Suprapubic skin (tissue), 4 donors: ENCODE measurements around the gene SHC3. TPM values are rescaled to one million over a fixed set of nuclear protein-coding genes. Genes with fewer than 3 reads are reported as not detected.
A peak's percentile ranks its signal among the peaks of the same experiment; 100 is the strongest.

ENCODE experiments used
- DNase-seq, 2 donors: peaks; one replicate each; pipeline ENCODE4 v3.0.0-alpha.2; 2019; ENCODE audit warnings: low spot score in 2 of 2
- H3K27ac ChIP-seq: fragments of 200-600 bp; sonication (generic); one replicate; pipeline ENCODE4 v1.5.1; 2019
- H3K27me3 ChIP-seq: fragments of 200-600 bp; sonication (generic); one replicate; pipeline ENCODE4 v1.5.1; 2019
- H3K36me3 ChIP-seq: fragments of 200-600 bp; sonication (generic); one replicate; pipeline ENCODE4 v1.5.1; 2019
- H3K4me1 ChIP-seq: fragments of 200-600 bp; sonication (generic); one replicate; pipeline ENCODE4 v1.5.1; 2019
- H3K4me3 ChIP-seq: fragments of 200-600 bp; sonication (generic); one replicate; pipeline ENCODE4 v1.5.1; 2019; ENCODE audit warnings: mild to moderate bottlenecking
- H3K9me3 ChIP-seq: fragments of 200-600 bp; sonication (generic); one replicate; pipeline ENCODE4 v1.5.1; 2019
- EP300 ChIP-seq: sonication (generic); formaldehyde crosslinking; IDR thresholded peaks from one replicate; pipeline ENCODE4 v1.6.1; 2017; ENCODE audit warnings: antibody characterized with exemption
- POLR2A ChIP-seq, 2 donors: fragments of 450-650 bp; IDR thresholded peaks; one replicate each; pipeline ENCODE4 v1.6.1; 2017; ENCODE audit warnings: antibody characterized with exemption in 2 of 2, mild to moderate bottlenecking in 2 of 2, moderate library complexity in 2 of 2
- POLR2AphosphoS5 ChIP-seq, 3 donors: sonication (generic); formaldehyde crosslinking; IDR thresholded peaks; one replicate each; pipeline ENCODE4 v1.6.1; 2017; ENCODE audit warnings: antibody characterized with exemption in 3 of 3
- WGBS: methylation state at CpG from one replicate; pipeline ENCODE4 v1.1.5; 2018; 5-methylcytosine and 5-hydroxymethylcytosine counted together
- total RNA-seq, 4 donors: library from RNA; depleted of rRNA; stranded (reverse); fragments of >200 nt; gene quantifications; one replicate each; pipeline ENCODE4 v1.1.0, GENCODE V29; 2016
- TF ChIP-seq, protein P1 (sequence below), 2 donors: fragments of 200-600 bp in 1 of 2; fragments of 450-650 bp in 1 of 2; sonication (generic) in 1 of 2; IDR thresholded peaks; one replicate each; pipeline ENCODE4 v1.5.1; 2016 to 2019; ENCODE audit warnings: antibody characterized with exemption in 2 of 2, mild to moderate bottlenecking in 1 of 2, moderate library complexity in 1 of 2

The SHC3 gene
- total RNA-seq, 4 donors from 2014 or later: 1.7 to 6.0 (median 3.2) TPM

DNA sequence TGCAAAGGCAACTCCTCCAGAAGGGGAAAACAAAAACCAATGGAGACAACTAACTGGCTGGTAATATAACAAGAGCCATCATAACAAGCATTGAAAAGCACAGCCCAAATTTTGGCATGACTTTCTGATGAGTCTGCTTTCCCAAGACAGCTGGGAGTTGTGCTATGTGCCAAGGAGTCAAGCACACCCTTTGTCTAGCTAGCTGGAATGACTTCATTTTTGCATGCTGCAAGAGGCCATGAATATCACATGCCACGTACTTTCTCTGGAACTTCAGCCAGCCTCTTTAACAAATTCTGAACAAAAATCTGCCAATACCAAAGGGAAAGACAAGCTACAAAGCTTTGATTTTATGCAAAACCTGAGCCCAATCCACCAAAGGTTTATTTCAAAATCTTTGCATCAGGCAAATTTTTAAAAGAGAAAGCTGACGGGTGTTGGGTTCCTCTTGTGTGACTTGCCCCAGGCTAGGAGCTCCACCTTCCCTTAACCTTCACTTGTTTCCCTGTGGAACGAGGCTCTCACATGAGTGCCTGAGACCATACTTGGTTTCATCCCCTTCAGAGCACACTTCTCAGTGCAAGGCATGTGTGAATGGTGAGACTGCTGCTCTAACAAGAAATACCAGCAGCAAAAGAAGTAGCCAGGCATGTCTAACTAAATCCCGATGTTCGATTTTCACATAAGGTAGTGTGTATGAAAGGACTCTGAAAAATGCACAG, 140.1 kb downstream of the SHC3 start:
- Histone ChIP-seq H3K4me1 (peaks cover 19% of the 10 kb centered on the region), H3K27me3 (no peaks in the 10 kb centered on the region), H3K4me3 (no peak overlapping the region), H3K9me3 (no peaks in the 10 kb centered on the region), H3K27ac (peak overlapping the region; percentile 52), H3K36me3 (no peaks in the 10 kb centered on the region)
- WGBS: 31% methylated on average over 5 of the region's 5 CpGs
- no peak for DNase-seq
- TF ChIP-seq POLR2AphosphoS5 (IDR thresholded peaks at IDR 0.05) (peak in 2 of 3 donors; percentile 59 to 62), EP300 (no peak)

DNA sequence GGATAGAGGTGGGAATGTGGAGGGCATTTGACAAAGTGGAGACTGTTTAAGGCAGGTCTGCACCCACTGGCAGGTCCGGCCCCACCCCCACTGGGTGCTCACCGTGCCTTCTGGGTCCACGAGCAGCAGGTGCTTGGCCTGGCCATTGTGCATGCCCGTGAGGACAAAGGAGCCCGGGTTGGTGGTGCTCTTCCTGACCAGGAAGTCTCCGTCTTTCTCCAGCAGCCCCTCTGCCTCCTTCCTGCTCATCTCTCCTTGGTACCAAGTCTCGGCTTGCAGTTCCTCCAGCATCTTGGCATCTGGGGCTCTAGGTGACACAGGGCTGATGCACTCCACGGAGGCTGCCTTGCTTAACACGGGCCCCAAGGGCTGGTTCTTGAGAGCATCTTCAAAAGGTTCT, 140.7 kb downstream of the SHC3 start:
- 78% methylated on average over 8 of the region's 9 CpGs for WGBS
- Histone ChIP-seq H3K4me1 (peaks cover 19% of the 10 kb centered on the region), H3K9me3 (no peaks in the 10 kb centered on the region), H3K27ac (peak overlapping the region; percentile 41), H3K4me3 (no peak overlapping the region), H3K36me3 (no peaks in the 10 kb centered on the region), H3K27me3 (no peaks in the 10 kb centered on the region)
- DNase-seq: no peak
- TF ChIP-seq, protein P1, sequence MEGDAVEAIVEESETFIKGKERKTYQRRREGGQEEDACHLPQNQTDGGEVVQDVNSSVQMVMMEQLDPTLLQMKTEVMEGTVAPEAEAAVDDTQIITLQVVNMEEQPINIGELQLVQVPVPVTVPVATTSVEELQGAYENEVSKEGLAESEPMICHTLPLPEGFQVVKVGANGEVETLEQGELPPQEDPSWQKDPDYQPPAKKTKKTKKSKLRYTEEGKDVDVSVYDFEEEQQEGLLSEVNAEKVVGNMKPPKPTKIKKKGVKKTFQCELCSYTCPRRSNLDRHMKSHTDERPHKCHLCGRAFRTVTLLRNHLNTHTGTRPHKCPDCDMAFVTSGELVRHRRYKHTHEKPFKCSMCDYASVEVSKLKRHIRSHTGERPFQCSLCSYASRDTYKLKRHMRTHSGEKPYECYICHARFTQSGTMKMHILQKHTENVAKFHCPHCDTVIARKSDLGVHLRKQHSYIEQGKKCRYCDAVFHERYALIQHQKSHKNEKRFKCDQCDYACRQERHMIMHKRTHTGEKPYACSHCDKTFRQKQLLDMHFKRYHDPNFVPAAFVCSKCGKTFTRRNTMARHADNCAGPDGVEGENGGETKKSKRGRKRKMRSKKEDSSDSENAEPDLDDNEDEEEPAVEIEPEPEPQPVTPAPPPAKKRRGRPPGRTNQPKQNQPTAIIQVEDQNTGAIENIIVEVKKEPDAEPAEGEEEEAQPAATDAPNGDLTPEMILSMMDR (IDR thresholded peaks at IDR 0.05): no peak
- TF ChIP-seq POLR2A (IDR thresholded peaks at IDR 0.05): no peak
- no peak for TF ChIP-seq POLR2AphosphoS5 (IDR thresholded peaks at IDR 0.05)
- TF ChIP-seq EP300: no peak

DNA sequence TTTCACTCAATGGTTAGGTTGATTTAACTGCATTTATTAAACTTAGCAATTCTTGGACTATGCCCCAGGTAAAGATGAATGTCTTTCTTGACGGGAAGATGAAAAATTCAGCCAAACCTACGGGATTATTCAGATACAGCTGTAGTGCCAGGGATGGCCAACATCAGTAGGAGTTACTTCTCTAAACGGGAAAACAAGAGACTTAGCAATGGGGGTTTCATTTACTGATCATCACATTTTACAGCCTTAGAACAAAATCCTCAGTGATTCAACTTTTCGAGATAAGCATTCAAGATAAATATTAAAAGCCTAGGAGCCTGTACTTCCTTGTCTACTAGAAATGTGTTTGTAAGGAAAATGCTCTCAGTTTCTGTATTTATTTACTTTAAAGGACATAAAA, 141.3 kb downstream of the SHC3 start:
- no peak for TF ChIP-seq POLR2AphosphoS5 (IDR thresholded peaks at IDR 0.05)
- TF ChIP-seq EP300: no peak
- TF ChIP-seq, protein P1 (IDR thresholded peaks at IDR 0.05): no peak
- TF ChIP-seq POLR2A (IDR thresholded peaks at IDR 0.05): no peak
- peaks cover 19% of the 10 kb centered on the region for H3K4me1 ChIP-seq
- H3K9me3 ChIP-seq: no peaks in the 10 kb centered on the region
- H3K27me3 ChIP-seq: no peaks in the 10 kb centered on the region
- no peak for DNase-seq
- 48% methylated on average over 4 of the region's 4 CpGs for WGBS
- H3K36me3 ChIP-seq: no peaks in the 10 kb centered on the region
- no peak overlapping the region for H3K4me3 ChIP-seq
- H3K27ac ChIP-seq: peak overlapping the region; percentile 41

DNA sequence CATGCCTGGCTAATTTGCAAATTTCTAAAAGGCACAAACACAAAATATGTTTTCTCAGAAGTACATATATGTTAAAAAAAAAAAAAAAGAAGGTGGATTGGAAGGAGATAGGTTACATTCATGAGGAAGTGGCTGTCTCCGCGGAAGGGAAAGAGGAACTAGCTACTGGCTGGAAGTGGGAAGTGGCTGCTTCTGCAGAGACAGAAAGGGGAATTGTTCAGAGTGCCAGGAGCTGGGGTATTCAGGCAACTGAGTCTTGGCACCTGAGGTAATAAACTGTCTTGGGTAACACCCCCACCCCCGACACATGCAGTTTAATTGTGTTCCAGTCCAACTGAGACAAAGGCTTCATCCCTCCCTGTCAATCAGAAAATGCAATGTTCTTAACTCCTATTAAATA, 141.7 kb downstream of the SHC3 start:
- no peak overlapping the region for H3K4me3 ChIP-seq
- no peaks in the 10 kb centered on the region for H3K27me3 ChIP-seq
- H3K36me3 ChIP-seq: no peaks in the 10 kb centered on the region
- H3K9me3 ChIP-seq: no peaks in the 10 kb centered on the region
- WGBS: 77% methylated on average over 3 of the region's 3 CpGs
- H3K4me1 ChIP-seq: peaks cover 19% of the 10 kb centered on the region
- no peak for DNase-seq
- H3K27ac ChIP-seq: no peak overlapping the region
- TF ChIP-seq EP300: no peak
- TF ChIP-seq POLR2A (IDR thresholded peaks at IDR 0.05): no peak
- TF ChIP-seq, protein P1 (IDR thresholded peaks at IDR 0.05): no peak
- TF ChIP-seq POLR2AphosphoS5 (IDR thresholded peaks at IDR 0.05): no peak

DNA sequence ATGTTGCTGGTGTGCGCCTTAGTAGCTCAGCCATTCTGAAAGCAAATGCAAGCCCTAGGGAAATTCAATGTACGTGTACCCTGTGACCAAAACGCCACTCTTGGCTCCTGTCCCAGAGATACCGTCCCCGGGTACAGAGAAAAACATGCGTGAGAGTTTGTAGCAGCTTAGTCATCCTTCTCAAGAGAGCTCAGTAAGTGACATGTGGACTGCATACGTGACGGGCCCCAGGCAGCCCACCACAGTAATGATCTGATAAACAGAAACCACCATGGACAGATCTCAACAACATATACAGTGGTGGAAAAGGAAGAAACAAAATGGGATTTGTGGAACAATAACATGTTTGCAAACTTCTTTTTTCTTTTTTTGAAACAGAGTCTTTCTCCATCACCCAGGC, 142.2 kb downstream of the SHC3 start:
- Histone ChIP-seq H3K4me3 (no peak overlapping the region), H3K9me3 (no peaks in the 10 kb centered on the region), H3K27ac (no peak overlapping the region), H3K36me3 (no peaks in the 10 kb centered on the region), H3K4me1 (peaks cover 19% of the 10 kb centered on the region), H3K27me3 (no peaks in the 10 kb centered on the region)
- no peak for DNase-seq
- WGBS: 47% methylated on average over 8 of the region's 8 CpGs
- TF ChIP-seq POLR2AphosphoS5 (IDR thresholded peaks at IDR 0.05): no peak
- no peak for TF ChIP-seq POLR2A (IDR thresholded peaks at IDR 0.05)
- no peak for TF ChIP-seq EP300
- TF ChIP-seq, protein P1 (IDR thresholded peaks at IDR 0.05): no peak

DNA sequence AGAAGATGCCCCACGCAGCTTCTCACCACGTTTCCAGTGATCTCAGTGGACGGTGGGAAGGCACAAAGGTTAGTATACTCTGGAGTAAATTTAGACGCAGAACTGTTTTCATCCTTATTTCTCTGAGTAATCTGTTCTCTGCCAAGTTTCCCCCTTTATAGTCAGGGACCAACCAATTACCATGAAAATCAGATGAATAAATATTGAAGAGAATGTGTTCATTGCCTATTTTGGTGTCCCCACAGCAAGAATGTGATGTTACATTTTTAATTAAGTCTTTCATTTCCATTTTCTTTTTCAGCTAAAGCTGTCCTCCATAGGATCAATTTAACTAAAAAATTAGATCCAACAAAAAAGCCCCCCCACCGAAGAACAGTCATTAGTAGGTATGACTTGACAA, 146.0 kb downstream of the SHC3 start:
- Histone ChIP-seq H3K27ac (no peak overlapping the region), H3K4me3 (no peak overlapping the region), H3K36me3 (no peaks in the 10 kb centered on the region), H3K9me3 (peaks cover 9% of the 10 kb centered on the region), H3K4me1 (peaks cover 5% of the 10 kb centered on the region), H3K27me3 (no peaks in the 10 kb centered on the region)
- no peak for DNase-seq
- WGBS: 65% methylated on average over 5 of the region's 5 CpGs
- TF ChIP-seq EP300: no peak
- TF ChIP-seq POLR2A (IDR thresholded peaks at IDR 0.05): no peak
- TF ChIP-seq, protein P1 (IDR thresholded peaks at IDR 0.05): no peak
- TF ChIP-seq POLR2AphosphoS5 (IDR thresholded peaks at IDR 0.05): no peak
